K562 (cell line): Measurements from ENCODE around the gene PPAT. TPM values are rescaled to one million over a fixed set of nuclear protein-coding genes. Genes with fewer than 3 reads are reported as not detected.

Experiments
- ATAC-seq: fragments of 200-7000 bp; cut with Tn5 transposase; 3 replicates; pipeline ENCODE4 v1.9.1; 2020; ENCODE audit warnings: moderate library complexity
- BruUV-seq: library from RNA; stranded (reverse); fragments of 400-500 nt; replicated peaks from 2 replicates; lab custom pipeline; 2021; lab: Mats Ljungman, UMichigan
- CTCF ChIA-PET: fragments of 300-600 bp; formaldehyde crosslinking; extraction: SDS; loops from one replicate; lab custom pipeline; 2021; ENCODE audit warnings: low intra/inter-chr PET ratio; lab: Yijun Ruan, JAX
- POLR2A ChIA-PET: fragments of 300-600, 350-650 bp; sonication (Branson Sonifier 250); formaldehyde crosslinking; extraction: SDS; loops from one replicate; lab custom pipeline; 2021; ENCODE audit warnings: antibody characterized with exemption, inconsistent platforms; lab: Yijun Ruan, JAX
- DNase-seq, 4 experiments: peaks; one replicate each; pipeline versions ENCODE4 v3.0.0 to v3.0.0-alpha.2; 2011 to 2018; ENCODE audit warnings: low spot score in 3 of 4, mixed read lengths in 3 of 4; ENCODE audit errors: extremely low read depth in 1 of 4
- FAIRE-seq: peaks from 2 replicates; lab custom pipeline; 2011; peaks lifted over from hg19 to GRCh38; lab: Jason Lieb, UNC
- H2AFZ ChIP-seq: 2 replicates; pipeline ENCODE4 v1.6.0; 2011; ENCODE audit warnings: low read depth, low read length, control low read depth, inconsistent platforms
- H3K27ac ChIP-seq: fragments of 200-600 bp; 3 replicates; pipeline ENCODE4 v1.8.0; 2011; ENCODE audit warnings: low read depth, mild to moderate bottlenecking, control low read depth, inconsistent platforms, low read length, moderate library complexity, mixed read lengths; ENCODE audit errors: extremely low read depth
- H3K27me3 ChIP-seq, 2 experiments: fragments of 300-600 bp in 1 of 2; 2 replicates in 1 of 2; 3 replicates in 1 of 2; pipeline versions ENCODE4 v1.6.0 to v1.8.0; 2011; ENCODE audit warnings: inconsistent platforms in 2 of 2, low read length in 2 of 2, mild to moderate bottlenecking in 1 of 2, mixed read lengths in 1 of 2, moderate library complexity in 1 of 2; ENCODE audit not compliant: control insufficient read depth in 2 of 2, insufficient read depth in 2 of 2
- H3K36me3 ChIP-seq: fragments of 300-600 bp; 3 replicates; pipeline ENCODE4 v1.8.0; 2011; ENCODE audit warnings: mild to moderate bottlenecking, low read length, inconsistent platforms; ENCODE audit not compliant: control insufficient read depth, insufficient read depth
- H3K4me1 ChIP-seq, 2 experiments: fragments of 200-600 bp in 1 of 2; replicated peaks in 1 of 2; 2 replicates in 1 of 2; 3 replicates in 1 of 2; pipeline versions ENCODE4 v1.5.1 to v1.8.0; 2011; ENCODE audit warnings: inconsistent platforms in 2 of 2, low read length in 2 of 2, mild to moderate bottlenecking in 1 of 2, mixed read lengths in 1 of 2, moderate library complexity in 1 of 2; ENCODE audit not compliant: control insufficient read depth in 2 of 2, insufficient read depth in 2 of 2
- H3K4me2 ChIP-seq: 2 replicates; pipeline ENCODE4 v1.6.1; 2011; ENCODE audit warnings: low read length, control low read depth, inconsistent platforms, mixed read lengths; ENCODE audit not compliant: insufficient read depth
- H3K4me3 ChIP-seq: fragments of 200-600 bp; sonication (generic), shearing (Covaris generic); 2 replicates; pipeline ENCODE4 v1.5.1; 2016; ENCODE audit warnings: control low read depth, inconsistent platforms
- H3K79me2 ChIP-seq: fragments of 200-600 bp; 3 replicates; pipeline ENCODE4 v1.8.0; 2011; ENCODE audit warnings: low read length, inconsistent platforms; ENCODE audit not compliant: control insufficient read depth, insufficient read depth
- H3K9ac ChIP-seq, 2 experiments: 2 replicates each; pipeline versions ENCODE4 v1.6.0 to v1.6.1; 2011; ENCODE audit warnings: low read depth in 2 of 2, low read length in 2 of 2, control low read depth in 1 of 2, inconsistent platforms in 1 of 2, mild to moderate bottlenecking in 1 of 2, mixed read lengths in 1 of 2; ENCODE audit not compliant: insufficient read depth in 1 of 2
- H3K9me1 ChIP-seq: one replicate; pipeline ENCODE4 v1.6.0; 2011; ENCODE audit warnings: inconsistent platforms, mild to moderate bottlenecking, low read length, moderate library complexity; ENCODE audit not compliant: control insufficient read depth, insufficient read depth
- H3K9me3 ChIP-seq: replicated peaks from 2 replicates; pipeline ENCODE4 v1.5.1; 2011; ENCODE audit warnings: low read depth, low read length, inconsistent platforms; ENCODE audit not compliant: control insufficient read depth, insufficient read depth
- H4K20me1 ChIP-seq: replicated peaks from 2 replicates; pipeline ENCODE4 v1.6.1; 2011; ENCODE audit warnings: low read length, inconsistent platforms, mixed read lengths; ENCODE audit not compliant: control insufficient read depth, insufficient read depth
- BACH1 ChIP-seq: fragments of 200-800 bp; sonication (Bioruptor generic); IDR thresholded peaks from 2 replicates; pipeline ENCODE4 v1.6.1; 2016; ENCODE audit warnings: missing genetic modification characterization, missing compliant biosample characterization
- CBX5 ChIP-seq: IDR thresholded peaks from 2 replicates; pipeline ENCODE4 v1.6.1; 2014; ENCODE audit warnings: low read depth, borderline replicate concordance
- CEBPB ChIP-seq: fragments of 450-650 bp; IDR thresholded peaks from 2 replicates; pipeline ENCODE4 v1.6.1; 2016; ENCODE audit warnings: missing genetic modification characterization, missing compliant biosample characterization
- E2F5 ChIP-seq: sonication (generic); formaldehyde crosslinking; IDR thresholded peaks from 2 replicates; pipeline ENCODE4 v1.8.0; 2022; ENCODE audit warnings: mild to moderate bottlenecking, missing genetic modification reagents
- GABPA ChIP-seq: fragments of 200-800 bp; sonication (Bioruptor generic); conservative IDR thresholded peaks from 2 replicates; pipeline ENCODE4 v1.6.1; 2016; ENCODE audit warnings: low read depth, missing genetic modification characterization, missing compliant biosample characterization
- KHSRP ChIP-seq: fragments of 450-650 bp; IDR thresholded peaks from 2 replicates; pipeline ENCODE4 v1.6.1; 2017
- KLF6 ChIP-seq: fragments of 250-450 bp; sonication (Bioruptor Pico); IDR thresholded peaks from 2 replicates; pipeline ENCODE4 v1.4.0; 2020; ENCODE audit warnings: mild to moderate bottlenecking, moderate library complexity, borderline replicate concordance
- MTA3 ChIP-seq: fragments of 450-650 bp; formaldehyde crosslinking; IDR thresholded peaks from 2 replicates; pipeline ENCODE4 v1.6.1; 2017; ENCODE audit warnings: mild to moderate bottlenecking, borderline replicate concordance
- POLR2H ChIP-seq: IDR thresholded peaks from 2 replicates; pipeline ENCODE4 v1.6.1; 2016; ENCODE audit warnings: missing genetic modification characterization, low read depth, mild to moderate bottlenecking, control low read depth, missing compliant biosample characterization, moderate library complexity
- POU5F1 ChIP-seq: fragments of 150-350 bp; IDR thresholded peaks from 2 replicates; pipeline ENCODE4 v1.6.1; 2014; ENCODE audit warnings: borderline replicate concordance, low read length, low read depth, mild to moderate bottlenecking; ENCODE audit not compliant: partially characterized antibody
- RBM17 ChIP-seq: fragments of 200-400 bp; formaldehyde crosslinking; IDR thresholded peaks from 2 replicates; pipeline ENCODE4 v1.6.1; 2017; ENCODE audit warnings: low read depth, mild to moderate bottlenecking, low read length, borderline replicate concordance
- XRCC4 ChIP-seq: IDR thresholded peaks from one replicate; pipeline ENCODE4 v1.6.1; 2011; ENCODE audit not compliant: insufficient read depth, insufficient read length; ENCODE audit errors: extremely low read depth
- ZBED1 ChIP-seq: IDR thresholded peaks from 2 replicates; pipeline ENCODE4 v1.6.1; 2014
- WGBS: fragments of 100-300 bp; shearing (Covaris generic); methylation state at CpG from one replicate; pipeline ENCODE4 v1.1.6; 2016; ENCODE audit warnings: low coverage, mixed read lengths; ENCODE audit not compliant: insufficient coverage; ENCODE audit errors: missing lambda C conversion rate; 5-methylcytosine and 5-hydroxymethylcytosine counted together
- in situ Hi-C: fragments of 300-500 bp; cut with MboI; formaldehyde crosslinking; loops from 4 replicates; pipeline ENCODE4 v1.15.0; 2018; ENCODE audit warnings: inconsistent platforms, mixed read lengths
- intact Hi-C: fragments of 100-400 bp; cut with micrococcal nuclease; formaldehyde crosslinking; loops from 2 replicates; pipeline ENCODE4 v1.14.2; 2022
- polyA plus RNA-seq, 8 experiments: library from polyadenylated mRNA; depleted of rRNA in 4 of 8; stranded (reverse) in 5 of 8; unstranded in 3 of 8; fragments of >200 nt; fragmentation: Nextera tagmentation in 2 of 8; fragmentation: Illumina TruSeq in 1 of 8; extraction: Ambion mirVana in 2 of 8; extraction: Trizol in 1 of 8; gene quantifications; 2 replicates each; pipeline versions ENCODE4 v1.2.1 to v1.2.3, GENCODE V29; 2011 to 2014; ENCODE audit warnings: inconsistent platforms in 1 of 8, missing spikeins in 1 of 8
- total RNA-seq, 7 experiments: library from RNA; depleted of rRNA in 6 of 7; stranded (reverse); fragments of >200 nt in 6 of 7; fragmentation: Illumina TruSeq in 2 of 7; extraction: Trizol in 2 of 7; gene quantifications; 2 replicates each; pipeline versions ENCODE4 v1.2.1 to v1.2.3, GENCODE V29; 2011 to 2021; ENCODE audit warnings: low replicate concordance in 1 of 7

PPAT gene
- total and polyA plus RNA-seq, 9 of the 15 experiments (the other 6 are each of a cell fraction or from before 2014, with no cell fraction given) = 36.2 to 75.8 (median 55.5) TPM

GRCh38 chr4:56372774-56373173 is 62.6 kb downstream of the PPAT start:
- Histone ChIP-seq H3K9ac (no peak overlapping the region), H3K79me2 (no peaks in the 10 kb centered on the region)
- DNase-seq = no peak
- no peak for ATAC-seq
- FAIRE-seq = no peak
- no peak for TF ChIP-seq CEBPB (tag)
- no peak for TF ChIP-seq KHSRP
- TF ChIP-seq ZBED1 = no peak
- no peak for TF ChIP-seq POU5F1
- no peak for TF ChIP-seq XRCC4
- TF ChIP-seq GABPA = no peak
- TF ChIP-seq E2F5 (CRISPR knock-in tag) = no peak
- TF ChIP-seq CBX5 = no peak
- TF ChIP-seq RBM17 = no peak
- no peak for TF ChIP-seq POLR2H (tag)
- TF ChIP-seq KLF6 (CRISPR knock-in tag) = no peak
- no peak for TF ChIP-seq BACH1 (tag)
- no peak for TF ChIP-seq MTA3
- TF ChIP-seq, all 486 proteins: peak for 0
- no peak overlapping the region for H3K4me2 ChIP-seq
- intact Hi-C loops (no loop called here), in situ Hi-C loops (no loop called here)
- no peak overlapping the region for H3K27ac ChIP-seq
- H4K20me1 ChIP-seq = no peaks in the 10 kb centered on the region
- ChIA-PET POLR2A (interaction anchor here (1.2 kb wide), 2 partner anchors 14 to 15 kb away, joined by 3 to 4 read pairs; partner anchors contain the start of gene AASDH), CTCF (no interaction called here)
- no peaks in the 10 kb centered on the region for H3K9me3 ChIP-seq
- BruUV-seq = no TSS peak
- H3K27me3 ChIP-seq = no peaks in the 10 kb centered on the region
- no peak overlapping the region for H2AFZ ChIP-seq
- peaks cover 12% of the 10 kb centered on the region; the same call in 1 of the 3 replicates for H3K36me3 ChIP-seq
- 0% methylated on average over 1 of the region's 1 CpG for WGBS
- H3K4me1 ChIP-seq = no peaks in the 10 kb centered on the region; a peak in 1 of 5 replicates
- no peak overlapping the region for H3K4me3 ChIP-seq
- H3K9me1 ChIP-seq = no peaks in the 10 kb centered on the region
